Tibial nerve (tissue), 4 donors: Measurements from ENCODE around the gene CXXC5. TPM values are rescaled to one million over a fixed set of nuclear protein-coding genes. Genes with fewer than 3 reads are reported as not detected.

ENCODE experiments used
- DNase-seq, 2 donors: peaks; one replicate each; pipeline ENCODE4 v3.0.0-alpha.2; 2019; ENCODE audit warnings: low spot score in 2 of 2
- H3K27ac ChIP-seq, 4 donors: fragments of 200-600 bp; sonication (generic) in 3 of 4; one replicate each; pipeline ENCODE4 v1.5.1; 2017 to 2019; ENCODE audit warnings: mild to moderate bottlenecking in 1 of 4
- H3K27me3 ChIP-seq, 2 donors: fragments of 200-600 bp; sonication (generic) in 1 of 2; one replicate each; pipeline versions ENCODE4 v1.5.1 to v1.6.0; 2017 to 2019
- H3K36me3 ChIP-seq, 3 donors: fragments of 200-600 bp; sonication (generic); one replicate each; pipeline ENCODE4 v1.5.1; 2018 to 2019
- H3K4me1 ChIP-seq, 4 donors: fragments of 200-600 bp; sonication (generic) in 3 of 4; one replicate each; pipeline ENCODE4 v1.5.1; 2017 to 2019
- H3K4me3 ChIP-seq, 4 donors: fragments of 200-600 bp; sonication (generic) in 3 of 4; one replicate each; pipeline ENCODE4 v1.5.1; 2017 to 2019; ENCODE audit warnings: mild to moderate bottlenecking in 1 of 4, moderate library complexity in 1 of 4
- H3K9me3 ChIP-seq, 4 donors: fragments of 200-600 bp; sonication (generic) in 3 of 4; one replicate each; pipeline ENCODE4 v1.5.1; 2017 to 2019
- EP300 ChIP-seq, 2 donors: sonication (generic); formaldehyde crosslinking; IDR thresholded peaks; one replicate each; pipeline ENCODE4 v1.6.1; 2017; ENCODE audit warnings: antibody characterized with exemption in 2 of 2, mild to moderate bottlenecking in 1 of 2
- POLR2A ChIP-seq, 2 donors: fragments of 450-650 bp; IDR thresholded peaks; one replicate each; pipeline ENCODE4 v1.6.1; 2017; ENCODE audit warnings: antibody characterized with exemption in 2 of 2, mild to moderate bottlenecking in 2 of 2, moderate library complexity in 2 of 2
- WGBS, 2 donors: methylation state at CpG; one replicate each; pipeline ENCODE4 v1.1.5; 2018; 5-methylcytosine and 5-hydroxymethylcytosine counted together
- total RNA-seq, 4 donors: library from RNA; depleted of rRNA; stranded (reverse); fragments of >200 nt; gene quantifications; one replicate each; pipeline ENCODE4 v1.1.0, GENCODE V29; 2016
- TF ChIP-seq, protein P1 (sequence below), 5 experiments: fragments of 200-600 bp in 3 of 5; fragments of 450-650 bp in 2 of 5; sonication (generic) in 3 of 5; IDR thresholded peaks; one replicate each; pipeline ENCODE4 v1.5.1; 2016 to 2019; ENCODE audit warnings: antibody characterized with exemption in 5 of 5, mild to moderate bottlenecking in 3 of 5, moderate library complexity in 2 of 5

CXXC5 gene
- total RNA-seq, 4 donors from 2014 or later: 45.0 to 80.4 (median 67.0) TPM

- DNase-seq: peak; percentile 75 to 82
- H3K4me1 ChIP-seq: peaks cover 0 to 100% (median 92%) of the 10 kb centered on the region in 4 donors
Measured at GRCh38 chr5:139660923-139661814, 13.0 kb downstream of the CXXC5 start.

DNA sequence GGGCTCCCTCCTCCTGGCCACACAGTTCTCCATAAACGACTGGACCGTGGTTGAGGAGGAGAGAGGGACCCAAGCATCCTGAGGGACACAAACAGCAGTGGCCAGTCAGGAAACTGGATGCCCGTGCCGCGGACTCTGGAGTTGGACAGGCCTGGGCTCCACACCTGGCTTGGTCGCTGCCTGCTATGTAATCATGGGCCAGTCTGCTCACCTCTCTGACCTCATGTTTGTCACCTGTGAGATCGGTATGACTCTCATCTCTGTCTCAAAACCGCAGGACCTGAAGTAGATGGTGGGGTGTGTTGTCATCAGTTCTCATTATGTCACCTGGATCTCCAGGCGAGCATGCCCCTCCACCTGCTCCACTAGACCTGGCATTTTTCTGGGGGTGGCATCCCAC, 14.5 kb downstream of the CXXC5 start:
- H3K4me1 ChIP-seq: peaks cover 0 to 100% (median 91%) of the 10 kb centered on the region in 4 donors
- TF ChIP-seq, protein P1, sequence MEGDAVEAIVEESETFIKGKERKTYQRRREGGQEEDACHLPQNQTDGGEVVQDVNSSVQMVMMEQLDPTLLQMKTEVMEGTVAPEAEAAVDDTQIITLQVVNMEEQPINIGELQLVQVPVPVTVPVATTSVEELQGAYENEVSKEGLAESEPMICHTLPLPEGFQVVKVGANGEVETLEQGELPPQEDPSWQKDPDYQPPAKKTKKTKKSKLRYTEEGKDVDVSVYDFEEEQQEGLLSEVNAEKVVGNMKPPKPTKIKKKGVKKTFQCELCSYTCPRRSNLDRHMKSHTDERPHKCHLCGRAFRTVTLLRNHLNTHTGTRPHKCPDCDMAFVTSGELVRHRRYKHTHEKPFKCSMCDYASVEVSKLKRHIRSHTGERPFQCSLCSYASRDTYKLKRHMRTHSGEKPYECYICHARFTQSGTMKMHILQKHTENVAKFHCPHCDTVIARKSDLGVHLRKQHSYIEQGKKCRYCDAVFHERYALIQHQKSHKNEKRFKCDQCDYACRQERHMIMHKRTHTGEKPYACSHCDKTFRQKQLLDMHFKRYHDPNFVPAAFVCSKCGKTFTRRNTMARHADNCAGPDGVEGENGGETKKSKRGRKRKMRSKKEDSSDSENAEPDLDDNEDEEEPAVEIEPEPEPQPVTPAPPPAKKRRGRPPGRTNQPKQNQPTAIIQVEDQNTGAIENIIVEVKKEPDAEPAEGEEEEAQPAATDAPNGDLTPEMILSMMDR (IDR thresholded peaks at IDR 0.05): no peak
- TF ChIP-seq EP300 (IDR thresholded peaks at IDR 0.05) (no peak), POLR2A (IDR thresholded peaks at IDR 0.05) (no peak)
- peak overlapping the region in 3 of 4 donors; percentile 89 to 98 (median 91) for H3K27ac ChIP-seq
- H3K9me3 ChIP-seq: no peaks in the 10 kb centered on the region
- DNase-seq: no peak
- no peak overlapping the region for H3K4me3 ChIP-seq
- WGBS, 2 donors: 67 to 88% methylated on average over 8 to 9 of the region's 9 CpGs
- H3K36me3 ChIP-seq: no peaks in the 10 kb centered on the region
- no peaks in the 10 kb centered on the region for H3K27me3 ChIP-seq

More at GRCh38 chr5:139660923-139661814, 13.0 kb downstream of the CXXC5 start:
- peak overlapping the region; percentile 72 to 98 (median 90) for H3K27ac ChIP-seq
- peak in 1 of 2 donors; percentile 84 for TF ChIP-seq EP300 (IDR thresholded peaks at IDR 0.05)
- TF ChIP-seq, protein P1 (IDR thresholded peaks at IDR 0.05): no peak
- TF ChIP-seq POLR2A (IDR thresholded peaks at IDR 0.05): peak in 1 of 2 donors; percentile 10
- H3K36me3 ChIP-seq: no peaks in the 10 kb centered on the region
- WGBS, 2 donors: 14 to 41% methylated on average over 20 to 34 of the region's 41 CpGs
- H3K27me3 ChIP-seq: no peaks in the 10 kb centered on the region
- H3K9me3 ChIP-seq: no peaks in the 10 kb centered on the region
- peak overlapping the region; percentile 3 to 39 (median 16) for H3K4me3 ChIP-seq

- WGBS, 2 donors: 64 to 66% methylated on average over 13 to 14 of the region's 14 CpGs
- peaks cover 0 to 98% (median 89%) of the 10 kb centered on the region in 4 donors for H3K4me1 ChIP-seq
- no peaks in the 10 kb centered on the region for H3K9me3 ChIP-seq
- no peaks in the 10 kb centered on the region for H3K27me3 ChIP-seq
- no peaks in the 10 kb centered on the region for H3K36me3 ChIP-seq
- H3K4me3 ChIP-seq: no peak overlapping the region
- TF ChIP-seq EP300 (IDR thresholded peaks at IDR 0.05) (no peak), POLR2A (IDR thresholded peaks at IDR 0.05) (no peak)
- TF ChIP-seq, protein P1 (IDR thresholded peaks at IDR 0.05): no peak
- peak overlapping the region in 3 of 4 donors; percentile 89 to 98 (median 91) for H3K27ac ChIP-seq
- DNase-seq: no peak
Measured at GRCh38 chr5:139663207-139664085, 15.3 kb downstream of the CXXC5 start.

DNA sequence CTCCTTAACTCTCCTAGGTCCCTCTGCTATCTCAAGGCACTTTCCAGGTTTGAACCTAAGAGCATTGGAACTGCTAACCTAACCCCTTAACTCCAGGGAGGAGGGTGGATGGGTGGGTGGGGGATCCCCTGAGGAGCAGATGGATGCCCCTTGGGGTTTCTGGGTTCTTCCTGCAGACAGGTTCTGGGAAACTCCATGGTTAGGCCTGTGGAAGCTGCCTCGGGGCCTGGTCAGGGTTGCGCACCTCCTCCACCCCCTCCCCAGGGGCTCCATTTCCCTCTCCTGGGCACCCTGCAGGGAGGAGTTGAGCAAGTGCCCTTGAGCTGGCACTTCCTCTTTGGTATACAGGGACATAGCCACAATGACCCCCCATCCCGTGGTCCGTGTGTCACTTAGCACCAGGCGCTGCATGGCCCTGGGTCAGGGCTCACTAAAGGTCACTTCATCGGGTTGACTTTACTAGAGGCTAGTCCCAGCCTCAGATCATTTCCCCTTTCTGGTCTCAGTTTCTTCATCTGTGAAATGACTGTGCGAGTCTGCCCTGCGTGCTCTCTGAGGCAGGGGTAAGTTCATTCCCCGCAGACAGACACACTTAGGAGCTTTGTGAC, 16.0 kb downstream of the CXXC5 start:
- H3K4me1 ChIP-seq: peaks cover 0 to 98% (median 89%) of the 10 kb centered on the region in 4 donors
- DNase-seq: no peak
- TF ChIP-seq POLR2A (IDR thresholded peaks at IDR 0.05) (no peak), EP300 (IDR thresholded peaks at IDR 0.05) (peak in 1 of 2 donors; percentile 11)
- TF ChIP-seq, protein P1 (IDR thresholded peaks at IDR 0.05): no peak
- peak overlapping the region; percentile 47 to 98 (median 70) for H3K27ac ChIP-seq
- H3K4me3 ChIP-seq: no peak overlapping the region
- H3K27me3 ChIP-seq: no peaks in the 10 kb centered on the region
- H3K36me3 ChIP-seq: no peaks in the 10 kb centered on the region
- WGBS, 2 donors: 41 to 61% methylated on average over 7 to 9 of the region's 9 CpGs
- no peaks in the 10 kb centered on the region for H3K9me3 ChIP-seq
